Osteoblast (primary cell): Measurements from ENCODE around the gene EFNA5. TPM values are rescaled to one million over a fixed set of nuclear protein-coding genes. Genes with fewer than 3 reads are reported as not detected.

Source experiments
- DNase-seq: peaks from one replicate; pipeline ENCODE4 v3.0.0; 2011; ENCODE audit warnings: low spot score, mixed read lengths; ENCODE audit not compliant: insufficient read length; ENCODE audit errors: missing footprints
- H2AFZ ChIP-seq: 2 replicates; pipeline ENCODE4 v1.6.0; 2011; ENCODE audit warnings: mild to moderate bottlenecking, low read length
- H3K27ac ChIP-seq: 2 replicates; pipeline ENCODE4 v1.5.1; 2011; ENCODE audit warnings: mild to moderate bottlenecking, low read depth, low read length, moderate library complexity
- H3K27me3 ChIP-seq: 2 replicates; pipeline ENCODE4 v1.6.0; 2012; ENCODE audit warnings: mild to moderate bottlenecking, control low read depth, inconsistent platforms, low read length, moderate library complexity; ENCODE audit not compliant: insufficient read depth
- H3K36me3 ChIP-seq: 2 replicates; pipeline ENCODE4 v1.5.1; 2011; ENCODE audit warnings: mild to moderate bottlenecking, low read length, control low read depth, moderate library complexity; ENCODE audit not compliant: insufficient read depth
- H3K4me1 ChIP-seq: 2 replicates; pipeline ENCODE4 v1.5.1; 2011; ENCODE audit warnings: mild to moderate bottlenecking, low read length, control low read depth, moderate library complexity; ENCODE audit not compliant: insufficient read depth
- H3K4me2 ChIP-seq: 2 replicates; pipeline ENCODE4 v1.6.0; 2011; ENCODE audit warnings: mild to moderate bottlenecking, low read length; ENCODE audit not compliant: insufficient read depth
- H3K4me3 ChIP-seq: fragments of 200-600 bp; sonication (generic); 3 replicates; pipeline ENCODE4 v1.5.1; 2012; ENCODE audit warnings: mild to moderate bottlenecking, low read length, inconsistent platforms; ENCODE audit not compliant: insufficient read depth
- H3K79me2 ChIP-seq: 2 replicates; pipeline ENCODE4 v1.6.0; 2012; ENCODE audit warnings: mild to moderate bottlenecking, low read length, control low read depth, inconsistent platforms; ENCODE audit not compliant: insufficient read depth
- H3K9me3 ChIP-seq: 2 replicates; pipeline ENCODE4 v1.5.1; 2011; ENCODE audit warnings: low read depth, low read length, control low read depth
- H4K20me1 ChIP-seq: 2 replicates; pipeline ENCODE4 v1.6.0; 2012; ENCODE audit warnings: mild to moderate bottlenecking, low read length, control low read depth; ENCODE audit not compliant: insufficient read depth
- total RNA-seq: library from RNA; depleted of rRNA; stranded (reverse); fragments of >200 nt; gene quantifications from 2 replicates; pipeline ENCODE4 v1.2.3, GENCODE V29; 2012
- TF ChIP-seq, protein P1 (sequence below): IDR thresholded peaks from 2 replicates; pipeline ENCODE4 v1.5.1; 2011; ENCODE audit warnings: mild to moderate bottlenecking, low read depth, low read length, moderate library complexity; ENCODE audit errors: extremely low read depth

The EFNA5 gene
- total RNA-seq, 1 donor = 12.3 TPM

- Histone ChIP-seq H3K36me3 (no peaks in the 10 kb centered on the region), H3K4me2 (no peak overlapping the region), H2AFZ (no peak overlapping the region), H3K4me3 (no peak overlapping the region), H3K79me2 (no peaks in the 10 kb centered on the region), H4K20me1 (no peaks in the 10 kb centered on the region), H3K9me3 (no peaks in the 10 kb centered on the region), H3K4me1 (peaks cover 4% of the 10 kb centered on the region), H3K27me3 (no peaks in the 10 kb centered on the region), H3K27ac (no peak overlapping the region)
- DNase-seq = no peak
- TF ChIP-seq, protein P1, sequence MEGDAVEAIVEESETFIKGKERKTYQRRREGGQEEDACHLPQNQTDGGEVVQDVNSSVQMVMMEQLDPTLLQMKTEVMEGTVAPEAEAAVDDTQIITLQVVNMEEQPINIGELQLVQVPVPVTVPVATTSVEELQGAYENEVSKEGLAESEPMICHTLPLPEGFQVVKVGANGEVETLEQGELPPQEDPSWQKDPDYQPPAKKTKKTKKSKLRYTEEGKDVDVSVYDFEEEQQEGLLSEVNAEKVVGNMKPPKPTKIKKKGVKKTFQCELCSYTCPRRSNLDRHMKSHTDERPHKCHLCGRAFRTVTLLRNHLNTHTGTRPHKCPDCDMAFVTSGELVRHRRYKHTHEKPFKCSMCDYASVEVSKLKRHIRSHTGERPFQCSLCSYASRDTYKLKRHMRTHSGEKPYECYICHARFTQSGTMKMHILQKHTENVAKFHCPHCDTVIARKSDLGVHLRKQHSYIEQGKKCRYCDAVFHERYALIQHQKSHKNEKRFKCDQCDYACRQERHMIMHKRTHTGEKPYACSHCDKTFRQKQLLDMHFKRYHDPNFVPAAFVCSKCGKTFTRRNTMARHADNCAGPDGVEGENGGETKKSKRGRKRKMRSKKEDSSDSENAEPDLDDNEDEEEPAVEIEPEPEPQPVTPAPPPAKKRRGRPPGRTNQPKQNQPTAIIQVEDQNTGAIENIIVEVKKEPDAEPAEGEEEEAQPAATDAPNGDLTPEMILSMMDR = no peak
These were observed 78.2 kb downstream of the EFNA5 start for GRCh38 chr5:107592515-107592914.

GRCh38 chr5:107590686-107591085, 80.1 kb downstream of the EFNA5 start:
- Histone ChIP-seq H3K4me3 (no peak overlapping the region), H3K9me3 (no peaks in the 10 kb centered on the region), H2AFZ (no peak overlapping the region), H3K4me1 (peaks cover 4% of the 10 kb centered on the region), H3K4me2 (no peak overlapping the region), H3K36me3 (no peaks in the 10 kb centered on the region), H3K79me2 (no peaks in the 10 kb centered on the region), H4K20me1 (no peaks in the 10 kb centered on the region), H3K27me3 (no peaks in the 10 kb centered on the region), H3K27ac (no peak overlapping the region)
- no peak for DNase-seq
- TF ChIP-seq, protein P1 = no peak

- Histone ChIP-seq H3K27ac (no peak overlapping the region), H2AFZ (no peak overlapping the region), H3K36me3 (no peaks in the 10 kb centered on the region), H3K27me3 (no peaks in the 10 kb centered on the region), H3K4me3 (no peak overlapping the region), H3K9me3 (no peaks in the 10 kb centered on the region), H3K4me2 (no peak overlapping the region), H3K79me2 (peaks cover 2% of the 10 kb centered on the region), H3K4me1 (peaks cover 3% of the 10 kb centered on the region), H4K20me1 (no peaks in the 10 kb centered on the region)
- TF ChIP-seq, protein P1 = no peak
- DNase-seq = no peak
These were observed 81.1 kb downstream of the EFNA5 start for GRCh38 chr5:107589520-107590193.

DNA sequence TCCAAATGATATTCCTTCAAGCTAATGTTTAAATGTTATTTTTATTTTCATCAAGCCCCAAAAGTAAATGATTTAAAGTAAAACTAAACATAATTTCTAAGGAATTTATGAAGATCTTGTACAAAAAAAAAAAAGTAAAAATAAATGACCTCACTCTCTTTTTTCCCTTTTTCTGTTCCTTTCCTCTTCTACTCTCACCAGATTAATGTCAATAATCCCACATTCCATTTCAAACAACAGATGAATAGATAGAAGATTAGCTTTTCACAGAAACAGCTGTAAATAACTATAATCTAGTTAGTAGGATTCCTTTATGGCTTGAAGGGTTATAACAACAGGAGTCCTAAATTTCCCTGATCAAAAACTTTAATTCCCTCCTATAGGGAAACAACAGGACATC, 88.1 kb downstream of the EFNA5 start:
- DNase-seq = no peak
- Histone ChIP-seq H2AFZ (no peak overlapping the region), H3K4me3 (no peak overlapping the region), H3K27ac (no peak overlapping the region), H3K4me2 (no peak overlapping the region), H3K9me3 (no peaks in the 10 kb centered on the region), H4K20me1 (no peaks in the 10 kb centered on the region), H3K79me2 (peaks cover 4% of the 10 kb centered on the region), H3K36me3 (no peaks in the 10 kb centered on the region), H3K4me1 (peaks cover 5% of the 10 kb centered on the region), H3K27me3 (no peaks in the 10 kb centered on the region)
- TF ChIP-seq, protein P1 = no peak
